Subcutaneous abdominal adipose tissue (tissue), 5 donors: Measurements from ENCODE around the gene NLRC5.
"Not testable (repeated sequence)": the region's sequence is repeated elsewhere in the genome, so short reads cannot be mapped to it uniquely, and the experiment has no call there.

Source experiments
- H3K27ac ChIP-seq: one replicate; pipeline ENCODE4 v1.7.0; 2013; ENCODE audit warnings: low read depth, mild to moderate bottlenecking, inconsistent platforms, low read length, moderate library complexity
- H3K27me3 ChIP-seq, 5 donors: one replicate each; pipeline ENCODE4 v1.7.0; 2013; ENCODE audit warnings: low read length in 5 of 5, inconsistent platforms in 1 of 5; ENCODE audit not compliant: control insufficient read depth in 5 of 5, insufficient read depth in 4 of 5
- H3K36me3 ChIP-seq, 5 donors: one replicate each; pipeline ENCODE4 v1.7.0; 2013; ENCODE audit warnings: low read length in 5 of 5; ENCODE audit not compliant: control insufficient read depth in 5 of 5, insufficient read depth in 5 of 5
- H3K4me1 ChIP-seq, 5 donors: one replicate each; pipeline ENCODE4 v1.7.0; 2013; ENCODE audit warnings: low read length in 5 of 5, mild to moderate bottlenecking in 3 of 5, moderate library complexity in 1 of 5; ENCODE audit not compliant: control insufficient read depth in 5 of 5, insufficient read depth in 5 of 5
- H3K4me3 ChIP-seq, 5 donors: one replicate each; pipeline ENCODE4 v1.7.0; 2013; ENCODE audit warnings: low read length in 5 of 5, low read depth in 1 of 5
- H3K9ac ChIP-seq, 5 donors: one replicate each; pipeline ENCODE4 v1.7.0; 2013; ENCODE audit warnings: low read length in 5 of 5, mild to moderate bottlenecking in 4 of 5, moderate library complexity in 3 of 5
- H3K9me3 ChIP-seq, 5 donors: one replicate each; pipeline ENCODE4 v1.7.0; 2013; ENCODE audit warnings: low read length in 5 of 5; ENCODE audit not compliant: control insufficient read depth in 5 of 5
- donor health status: healthy.
- donor health status: healthy.
- donor health status: healthy.
- donor health status: healthy.
- donor health status: healthy.

The NLRC5 gene

GRCh38 chr16:57099965-57100364, 110.6 kb downstream of the NLRC5 start:
- H3K27me3 ChIP-seq, H3K36me3 ChIP-seq, H3K4me3 ChIP-seq, H3K9ac ChIP-seq, H3K27ac ChIP-seq, H3K9me3 ChIP-seq: not testable (repeated sequence)
- H3K4me1 ChIP-seq, result peaks cover 0 to 34% (median 32%) of the 10 kb centered on the region in 5 donors

DNA sequence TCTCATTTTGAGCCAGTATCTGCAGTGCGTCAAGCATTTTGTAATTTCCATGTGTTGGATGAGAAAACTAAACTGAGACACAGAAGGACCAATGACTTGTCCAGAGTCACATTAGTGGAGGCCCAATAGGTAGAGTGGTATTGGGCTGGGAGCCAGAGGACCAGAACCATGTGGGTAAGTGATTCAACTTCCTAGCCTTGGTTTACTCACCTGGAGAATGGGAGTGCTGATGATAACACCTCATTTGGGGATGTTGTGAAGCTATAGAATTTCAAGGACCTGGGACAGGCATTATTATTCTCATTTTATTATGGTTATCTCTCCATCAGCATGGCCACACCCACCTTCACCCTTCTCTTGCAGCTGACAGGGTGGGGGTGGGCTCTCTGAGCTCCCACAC, 111.1 kb downstream of the NLRC5 start:
- Histone ChIP-seq H3K9ac (no peak overlapping the region), H3K27ac (no peak overlapping the region), H3K27me3 (no peaks in the 10 kb centered on the region), H3K4me3 (no peak overlapping the region), H3K4me1 (peaks cover 0 to 34% (median 30%) of the 10 kb centered on the region in 5 donors), H3K9me3 (no peaks in the 10 kb centered on the region), H3K36me3 (peaks cover 0 to 8% (median 2%) of the 10 kb centered on the region in 5 donors)

DNA sequence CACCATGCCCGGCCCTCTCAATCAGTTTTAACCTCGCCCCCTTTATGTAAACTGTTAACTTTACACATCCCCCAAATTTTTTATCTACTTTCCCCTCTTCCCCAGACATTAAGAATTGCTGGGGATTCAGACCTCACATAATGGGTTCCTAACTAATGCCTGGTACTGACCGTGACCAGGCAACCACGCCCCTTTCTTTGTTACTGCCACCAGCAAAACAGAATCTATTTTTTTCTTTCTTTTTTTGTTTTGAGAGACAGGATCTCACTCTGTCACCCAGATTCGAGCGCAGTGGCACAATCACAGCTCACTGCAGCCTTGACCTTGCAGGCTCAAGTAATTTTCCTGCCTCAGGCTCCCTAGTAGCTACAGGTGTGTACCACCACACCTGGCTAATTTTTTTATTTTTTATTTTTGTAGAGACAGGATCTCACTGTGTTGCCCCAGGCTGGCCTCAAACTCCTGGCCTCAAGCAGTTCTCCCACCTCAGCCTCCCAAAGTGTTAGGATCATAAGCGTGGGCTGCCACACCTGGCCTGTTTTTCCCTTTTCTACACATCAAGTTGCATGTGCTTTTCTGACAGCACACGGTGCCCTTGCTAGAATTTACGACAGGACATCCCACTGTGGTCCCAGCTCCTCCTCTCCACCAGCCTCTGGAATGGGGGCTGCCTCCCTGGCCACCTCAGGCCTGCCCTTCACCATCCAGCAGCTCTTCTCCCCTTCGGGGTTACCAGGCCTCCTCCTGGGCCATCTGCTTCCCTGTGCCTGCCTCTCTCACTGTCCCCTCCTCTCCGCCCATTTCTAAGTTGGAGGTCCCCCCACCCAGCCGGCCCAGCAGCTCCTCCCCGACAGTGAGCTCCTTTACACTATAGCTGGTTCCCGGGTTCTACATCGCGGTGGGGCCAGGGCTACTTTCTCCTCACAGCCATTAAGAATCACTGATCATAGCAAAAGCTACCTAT, 113.8 kb downstream of the NLRC5 start:
- Histone ChIP-seq H3K27ac (no peak overlapping the region), H3K9ac (no peak overlapping the region), H3K36me3 (no peaks in the 10 kb centered on the region), H3K4me3 (no peak overlapping the region), H3K9me3 (no peaks in the 10 kb centered on the region), H3K4me1 (peaks cover 0 to 35% (median 18%) of the 10 kb centered on the region in 5 donors), H3K27me3 (no peaks in the 10 kb centered on the region)

DNA sequence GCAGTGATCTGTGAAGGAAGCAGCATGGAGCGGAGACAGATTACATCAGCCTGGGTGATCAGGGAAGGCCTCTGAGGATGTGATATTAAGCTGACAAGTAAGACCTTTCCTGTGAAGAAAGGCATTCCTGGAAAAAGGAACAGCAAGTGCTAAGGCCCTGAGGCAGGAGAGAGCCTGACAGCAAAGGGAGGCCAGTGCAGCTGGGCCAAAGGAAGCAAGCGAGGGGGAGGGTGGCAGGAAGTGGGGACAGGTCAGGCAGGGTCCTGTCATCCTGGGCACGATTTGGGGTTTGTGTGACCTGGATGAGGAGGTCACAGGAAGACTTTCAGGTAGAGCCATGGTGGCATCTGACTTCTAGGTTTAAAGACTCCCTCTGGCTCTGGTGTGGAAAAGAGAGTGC, 115.3 kb downstream of the NLRC5 start:
- H3K4me1 ChIP-seq, result peaks cover 0 to 27% (median 9%) of the 10 kb centered on the region in 5 donors
- H3K9me3 ChIP-seq, result no peaks in the 10 kb centered on the region
- no peaks in the 10 kb centered on the region for H3K36me3 ChIP-seq
- no peak overlapping the region for H3K27ac ChIP-seq
- no peak overlapping the region for H3K9ac ChIP-seq
- no peak overlapping the region for H3K4me3 ChIP-seq
- H3K27me3 ChIP-seq, result no peaks in the 10 kb centered on the region

DNA sequence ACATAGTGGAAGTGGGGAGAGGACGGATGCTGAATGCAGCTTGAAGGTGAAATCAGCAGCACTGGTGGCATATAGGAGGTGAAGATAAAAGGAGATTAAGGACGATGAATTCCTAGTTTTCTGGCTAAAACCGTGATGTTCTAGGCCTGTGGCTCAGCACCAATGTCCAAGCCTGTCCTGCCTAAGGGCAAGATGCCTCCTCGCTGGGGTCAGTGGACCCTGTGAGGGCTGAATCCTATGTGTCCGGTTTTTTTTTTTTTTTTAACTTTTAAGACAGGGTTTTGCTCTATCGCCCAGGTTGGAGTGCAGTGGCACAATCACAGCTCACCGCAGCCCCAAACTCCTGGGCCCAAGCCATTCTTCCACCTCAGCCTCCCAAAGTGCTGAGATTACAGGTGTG, 115.8 kb downstream of the NLRC5 start:
- Histone ChIP-seq H3K27ac (no peak overlapping the region), H3K9ac (no peak overlapping the region), H3K36me3 (no peaks in the 10 kb centered on the region), H3K9me3 (no peaks in the 10 kb centered on the region), H3K4me3 (no peak overlapping the region), H3K27me3 (no peaks in the 10 kb centered on the region), H3K4me1 (peaks cover 0 to 27% (median 9%) of the 10 kb centered on the region in 5 donors)

DNA sequence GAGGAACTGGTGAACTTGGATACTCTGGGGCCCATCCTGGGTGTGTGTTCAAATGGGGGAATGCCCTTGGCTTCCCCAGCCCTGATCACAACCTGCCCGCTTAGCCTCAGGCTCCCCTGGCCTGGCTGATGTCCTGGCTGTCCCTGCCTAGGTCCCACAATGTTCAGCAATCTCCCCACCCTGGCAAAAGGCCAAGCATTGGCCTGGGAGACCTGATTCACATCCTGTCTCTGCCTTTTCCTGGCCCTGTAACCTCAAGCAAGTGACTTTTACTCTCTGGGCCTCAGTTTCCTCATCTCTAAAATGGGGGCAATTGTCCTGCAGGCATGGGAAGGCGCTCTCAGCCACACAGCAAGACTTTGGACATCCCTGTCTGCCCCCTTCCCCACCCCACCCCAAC, 117.4 kb downstream of the NLRC5 start:
- peak overlapping the region in 1 of 5 donors; percentile 0 for H3K9ac ChIP-seq
- no peak overlapping the region for H3K27ac ChIP-seq

GRCh38 chr16:57107321-57107922, 118.1 kb downstream of the NLRC5 start:
- Histone ChIP-seq H3K36me3 (peaks cover 0 to 6% (median 0%) of the 10 kb centered on the region in 5 donors), H3K27ac (no peak overlapping the region), H3K4me1 (peaks cover 0 to 27% (median 9%) of the 10 kb centered on the region in 5 donors), H3K9ac (no peak overlapping the region), H3K4me3 (no peak overlapping the region), H3K9me3 (no peaks in the 10 kb centered on the region), H3K27me3 (no peaks in the 10 kb centered on the region)

More for the DNA sequence above, 117.4 kb downstream of the NLRC5 start:
- Histone ChIP-seq H3K4me3 (no peak overlapping the region), H3K9me3 (no peaks in the 10 kb centered on the region), H3K4me1 (peaks cover 0 to 27% (median 9%) of the 10 kb centered on the region in 5 donors), H3K36me3 (peaks cover 0 to 6% (median 0%) of the 10 kb centered on the region in 5 donors), H3K27me3 (no peaks in the 10 kb centered on the region)

DNA sequence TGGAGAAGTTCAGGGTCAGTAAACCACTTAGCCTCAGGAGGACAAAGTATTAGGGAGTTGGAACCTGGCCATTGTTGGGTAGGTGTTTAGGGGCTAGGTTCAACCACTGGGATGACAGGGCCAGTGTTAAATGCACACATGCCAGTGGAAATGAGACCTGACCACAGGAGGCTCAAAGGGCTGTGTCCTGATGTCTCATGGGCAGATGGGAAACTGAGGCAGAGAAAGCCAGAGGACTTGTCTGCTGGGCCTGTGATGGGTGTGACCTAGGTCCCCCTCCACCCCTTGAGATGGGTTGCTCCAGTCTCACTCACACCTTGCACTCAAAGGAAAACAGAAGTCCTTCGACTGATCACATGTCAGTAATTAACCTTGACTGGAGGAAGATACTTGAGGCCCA, 119.1 kb downstream of the NLRC5 start:
- no peak overlapping the region for H3K4me3 ChIP-seq
- peaks cover 0 to 12% (median 6%) of the 10 kb centered on the region in 5 donors for H3K36me3 ChIP-seq
- H3K27me3 ChIP-seq, result no peaks in the 10 kb centered on the region
- no peak overlapping the region for H3K27ac ChIP-seq
- H3K9me3 ChIP-seq, result no peaks in the 10 kb centered on the region
- H3K9ac ChIP-seq, result no peak overlapping the region
- H3K4me1 ChIP-seq, result peaks cover 0 to 27% (median 9%) of the 10 kb centered on the region in 5 donors

- H3K36me3 ChIP-seq, result peaks cover 0 to 22% (median 17%) of the 10 kb centered on the region in 5 donors
- H3K4me3 ChIP-seq, H3K27me3 ChIP-seq, H3K9ac ChIP-seq, H3K9me3 ChIP-seq, H3K27ac ChIP-seq: not testable (repeated sequence)
- peaks cover 0 to 24% (median 9%) of the 10 kb centered on the region in 5 donors for H3K4me1 ChIP-seq
Measured at GRCh38 chr16:57109259-57110105, 120.1 kb downstream of the NLRC5 start.
